Spinal cord (tissue), 10 donors: ENCODE data around the gene PHTF2. TPM values are rescaled to one million over a fixed set of nuclear protein-coding genes. Genes with fewer than 3 reads are reported as not detected.

ENCODE experiments used
- DNase-seq, 6 donors: peaks; one replicate each; pipeline versions ENCODE4 v3.0.0 to v3.0.0-alpha.2; 2013 to 2015; ENCODE audit warnings: low spot score in 6 of 6, low read depth in 4 of 6
- H3K27ac ChIP-seq: one replicate; pipeline ENCODE4 v1.5.1; 2013; ENCODE audit warnings: low read depth, low read length, control low read depth
- H3K27me3 ChIP-seq: one replicate; pipeline ENCODE4 v1.6.1; 2013; ENCODE audit warnings: low read length; ENCODE audit not compliant: control insufficient read depth, insufficient read depth
- H3K36me3 ChIP-seq: one replicate; pipeline ENCODE4 v1.6.1; 2013; ENCODE audit warnings: low read length; ENCODE audit not compliant: control insufficient read depth, insufficient read depth
- H3K4me1 ChIP-seq: one replicate; pipeline ENCODE4 v1.6.1; 2013; ENCODE audit warnings: low read length; ENCODE audit not compliant: control insufficient read depth, insufficient read depth
- H3K4me3 ChIP-seq: one replicate; pipeline ENCODE4 v1.5.1; 2013; ENCODE audit warnings: low read depth, low read length, control low read depth
- H3K9me3 ChIP-seq: one replicate; pipeline ENCODE4 v1.6.1; 2013; ENCODE audit warnings: low read length; ENCODE audit not compliant: control insufficient read depth, insufficient read depth
- WGBS: methylation state at CpG from one replicate; pipeline ENCODE4 v1.1.5; 2013; ENCODE audit warnings: missing lambda C conversion rate; ENCODE audit not compliant: insufficient coverage; 5-methylcytosine and 5-hydroxymethylcytosine counted together
- polyA plus RNA-seq, 2 donors: library from polyadenylated mRNA; unstranded; fragments of 120-200 nt; gene quantifications; one replicate each; pipeline ENCODE4 v1.2.1, GENCODE V29; 2013; ENCODE audit not compliant: insufficient read length in 2 of 2
- total RNA-seq, 2 donors: library from RNA; depleted of rRNA in 1 of 2; stranded (reverse); fragments of 120-200 nt in 1 of 2; fragments of >200 nt in 1 of 2; gene quantifications; one replicate each; pipeline versions ENCODE4 v1.2.3 to v1.2.4, GENCODE V29; 2013 to 2014
- donor health status: healthy.

PHTF2 gene
- total and polyA plus RNA-seq, 4 donors, result 23.2 to 50.5 (median 26.9) TPM

DNA sequence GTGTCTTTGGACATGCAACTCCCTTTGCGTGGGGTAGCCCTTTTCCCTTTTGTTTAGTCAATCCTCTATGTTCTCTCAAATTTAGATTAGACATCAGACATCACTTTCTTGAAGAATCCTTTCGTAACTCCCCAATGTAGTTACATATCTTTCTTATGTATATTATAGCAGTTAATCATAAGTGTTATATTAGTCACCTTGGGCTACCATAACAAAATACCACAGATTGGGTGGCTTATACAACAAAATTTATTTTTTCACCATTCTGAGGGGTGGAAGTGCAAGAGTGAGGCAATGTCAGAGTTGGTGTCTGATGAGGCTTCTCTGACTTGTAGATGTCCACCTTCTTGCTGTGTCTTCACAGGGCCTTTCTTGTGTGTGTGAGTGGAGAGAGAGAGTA, 105.7 kb downstream of the PHTF2 start:
- no peak for DNase-seq
- Histone ChIP-seq H3K9me3 (no peaks in the 10 kb centered on the region), H3K36me3 (peaks cover 1% of the 10 kb centered on the region), H3K27ac (no peak overlapping the region), H3K27me3 (no peaks in the 10 kb centered on the region), H3K4me1 (no peaks in the 10 kb centered on the region), H3K4me3 (no peak overlapping the region)
- no CpG with 5 or more reads among the region's 2 CpGs for WGBS

DNA sequence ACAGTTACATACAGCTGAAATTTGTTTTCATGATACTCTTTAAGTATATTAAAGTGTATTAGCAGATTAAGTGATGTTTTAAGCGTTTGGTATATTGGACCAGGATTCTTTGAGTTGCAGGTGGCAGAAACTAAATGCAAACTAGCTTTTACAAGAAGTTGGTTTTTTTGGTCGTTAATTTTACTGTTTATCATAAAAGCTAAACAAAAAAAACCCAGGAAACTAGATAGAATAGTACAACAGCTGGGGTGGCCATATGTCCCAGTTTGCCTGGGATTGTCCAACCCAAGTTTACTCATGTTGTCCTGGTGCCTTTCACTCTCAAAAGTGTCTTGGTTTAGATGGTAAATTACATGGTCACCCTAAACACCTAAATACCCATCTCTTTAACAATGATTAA, 108.7 kb downstream of the PHTF2 start:
- H3K36me3 ChIP-seq, result peaks cover 3% of the 10 kb centered on the region
- no CpG with 5 or more reads among the region's 2 CpGs for WGBS
- no peak for DNase-seq
- H3K4me1 ChIP-seq, result no peaks in the 10 kb centered on the region
- no peaks in the 10 kb centered on the region for H3K9me3 ChIP-seq
- no peaks in the 10 kb centered on the region for H3K27me3 ChIP-seq
- H3K4me3 ChIP-seq, result no peak overlapping the region
- no peak overlapping the region for H3K27ac ChIP-seq

DNA sequence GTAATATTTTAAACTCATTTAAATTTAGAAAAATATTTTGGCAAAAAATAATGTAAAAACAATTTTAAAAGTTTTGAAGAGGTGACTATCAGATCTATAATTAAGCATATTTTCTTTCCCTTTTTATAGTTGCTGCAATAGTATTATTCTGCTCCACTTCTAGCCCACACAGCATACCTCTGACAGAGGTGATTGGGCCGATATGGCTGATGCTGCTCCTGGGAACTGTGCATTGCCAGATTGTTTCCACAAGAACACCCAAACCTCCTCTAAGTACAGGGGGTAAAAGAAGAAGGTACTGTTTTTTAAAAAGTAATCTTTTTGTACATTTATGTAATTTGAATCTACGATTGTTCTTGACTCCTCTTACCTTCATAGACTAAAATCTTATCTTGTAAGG, 110.1 kb downstream of the PHTF2 start:
- Histone ChIP-seq H3K4me1 (no peaks in the 10 kb centered on the region), H3K36me3 (peaks cover 3% of the 10 kb centered on the region), H3K4me3 (no peak overlapping the region), H3K27me3 (no peaks in the 10 kb centered on the region), H3K9me3 (no peaks in the 10 kb centered on the region), H3K27ac (no peak overlapping the region)
- WGBS, result no CpG with 5 or more reads among the region's 2 CpGs
- no peak for DNase-seq

DNA sequence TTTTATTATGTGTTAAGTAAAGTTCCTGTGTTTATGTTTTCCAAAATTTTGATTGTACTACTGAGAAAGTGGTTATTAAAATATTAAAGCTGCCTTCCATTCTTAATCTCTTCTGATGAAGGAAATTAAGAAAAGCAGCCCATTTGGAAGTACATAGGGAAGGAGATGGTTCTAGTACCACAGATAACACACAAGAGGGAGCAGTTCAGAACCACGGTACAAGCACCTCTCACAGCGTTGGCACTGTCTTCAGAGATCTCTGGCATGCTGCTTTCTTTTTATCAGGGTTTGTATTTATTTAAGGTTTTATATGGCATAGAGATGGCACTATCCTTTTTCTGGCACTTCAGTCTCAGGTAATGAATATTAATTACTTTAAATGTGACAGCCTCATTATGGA, 111.6 kb downstream of the PHTF2 start:
- Histone ChIP-seq H3K4me3 (no peak overlapping the region), H3K9me3 (no peaks in the 10 kb centered on the region), H3K4me1 (peaks cover 3% of the 10 kb centered on the region), H3K27ac (no peak overlapping the region), H3K27me3 (no peaks in the 10 kb centered on the region), H3K36me3 (peaks cover 3% of the 10 kb centered on the region)
- no peak for DNase-seq
- WGBS, result no CpG with 5 or more reads among the region's 2 CpGs

DNA sequence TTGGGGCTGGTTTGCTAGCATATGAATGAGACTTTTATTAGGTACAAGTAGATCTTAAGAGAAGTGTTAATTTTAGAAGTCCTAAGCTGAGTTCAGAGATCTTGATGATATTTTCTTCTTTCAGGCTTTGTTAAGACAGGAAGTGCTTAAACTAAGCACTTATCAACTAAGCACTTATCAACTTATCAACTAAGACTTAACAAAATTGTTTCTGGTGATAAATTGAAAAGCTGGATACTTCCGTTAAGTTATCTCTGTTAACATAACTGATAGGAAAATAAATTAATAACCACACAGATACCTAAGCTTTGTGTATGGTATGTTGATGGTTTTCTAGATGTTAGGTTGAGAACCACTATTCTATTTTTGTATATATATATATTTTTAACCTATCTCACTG, 113.7 kb downstream of the PHTF2 start:
- H3K4me1 ChIP-seq, result peaks cover 6% of the 10 kb centered on the region
- H3K27me3 ChIP-seq, result no peaks in the 10 kb centered on the region
- WGBS, result no CpG with 5 or more reads among the region's 1 CpG
- DNase-seq, result no peak
- H3K9me3 ChIP-seq, result no peaks in the 10 kb centered on the region
- H3K27ac ChIP-seq, result no peak overlapping the region
- no peak overlapping the region for H3K4me3 ChIP-seq
- H3K36me3 ChIP-seq, result peaks cover 3% of the 10 kb centered on the region

DNA sequence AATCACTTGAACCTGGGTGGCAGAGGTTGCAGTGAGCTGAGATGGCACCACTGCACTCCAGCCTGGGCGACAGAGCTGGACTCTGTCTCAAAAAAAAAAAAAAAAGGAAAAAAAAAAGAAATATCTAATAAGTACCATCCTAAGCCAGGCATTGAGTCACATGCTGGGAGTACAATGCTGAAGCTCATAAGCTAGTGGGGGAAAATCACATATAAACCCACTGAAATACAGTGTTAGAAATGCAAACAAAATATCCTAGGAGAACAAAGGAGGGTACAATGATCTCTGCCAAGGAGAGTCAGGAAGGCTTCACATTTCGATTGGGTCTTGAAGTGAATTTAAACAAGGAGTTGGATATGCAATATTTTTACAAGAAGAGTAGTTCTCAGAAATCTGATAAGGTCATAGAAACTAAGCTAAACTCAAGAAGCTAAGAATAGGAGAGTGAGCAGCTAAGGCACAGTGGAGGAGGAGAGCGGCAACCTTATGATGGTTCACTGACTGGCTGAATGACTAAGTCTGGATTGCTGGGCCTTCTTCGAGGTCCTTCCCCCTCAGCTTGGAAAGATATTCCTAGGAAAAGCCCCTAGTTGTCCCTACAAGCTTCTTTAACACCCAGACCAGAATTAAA, 115.5 kb downstream of the PHTF2 start:
- 83% methylated on average over 2 of the region's 4 CpGs for WGBS
- H3K27me3 ChIP-seq, result no peaks in the 10 kb centered on the region
- H3K4me1 ChIP-seq, result peaks cover 6% of the 10 kb centered on the region
- H3K9me3 ChIP-seq, result no peaks in the 10 kb centered on the region
- H3K36me3 ChIP-seq, result peaks cover 3% of the 10 kb centered on the region
- DNase-seq, result no peak
- no peak overlapping the region for H3K4me3 ChIP-seq
- H3K27ac ChIP-seq, result peak overlapping the region; percentile 15

DNA sequence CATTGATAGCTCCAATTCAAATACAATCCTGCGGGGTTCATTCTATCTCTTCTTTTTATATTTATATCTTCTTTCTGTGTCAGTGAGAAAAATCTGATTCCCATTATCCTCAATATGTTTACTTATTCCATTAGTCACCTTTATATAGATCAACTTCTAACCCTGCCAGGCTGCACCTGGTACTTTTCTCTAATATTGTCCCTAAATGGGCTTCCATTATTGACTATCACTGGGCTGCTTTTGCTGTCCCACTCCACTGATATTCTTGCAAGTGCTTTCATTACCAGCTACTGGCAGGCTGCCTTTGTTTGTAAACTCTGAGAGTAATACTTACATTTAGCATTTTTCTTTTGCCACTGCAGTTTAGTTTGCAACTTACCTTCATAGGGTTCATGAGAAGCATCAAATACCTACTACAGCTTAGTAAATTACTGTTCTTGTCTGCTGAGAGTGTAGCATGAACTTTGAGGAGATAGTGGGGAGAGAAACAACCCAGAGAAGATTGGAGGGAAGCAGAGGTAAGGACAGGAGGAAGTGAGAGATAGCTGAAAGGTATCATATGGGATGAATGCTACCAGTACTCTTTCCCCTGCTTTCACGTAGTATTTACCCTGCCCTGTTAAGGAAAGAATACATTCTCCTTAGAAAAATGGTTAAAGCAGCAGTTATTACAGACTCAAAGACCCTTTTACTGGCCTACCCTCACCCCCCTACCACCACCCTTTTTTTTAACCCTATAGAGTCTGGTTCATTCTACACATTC, 119.1 kb downstream of the PHTF2 start:
- no peak overlapping the region for H3K4me3 ChIP-seq
- peak overlapping the region; percentile 57 for H3K27ac ChIP-seq
- H3K36me3 ChIP-seq, result peaks cover 5% of the 10 kb centered on the region
- H3K27me3 ChIP-seq, result no peaks in the 10 kb centered on the region
- peaks cover 6% of the 10 kb centered on the region for H3K4me1 ChIP-seq
- no peaks in the 10 kb centered on the region for H3K9me3 ChIP-seq
- no CpG with 5 or more reads among the region's 2 CpGs for WGBS
- no peak for DNase-seq

DNA sequence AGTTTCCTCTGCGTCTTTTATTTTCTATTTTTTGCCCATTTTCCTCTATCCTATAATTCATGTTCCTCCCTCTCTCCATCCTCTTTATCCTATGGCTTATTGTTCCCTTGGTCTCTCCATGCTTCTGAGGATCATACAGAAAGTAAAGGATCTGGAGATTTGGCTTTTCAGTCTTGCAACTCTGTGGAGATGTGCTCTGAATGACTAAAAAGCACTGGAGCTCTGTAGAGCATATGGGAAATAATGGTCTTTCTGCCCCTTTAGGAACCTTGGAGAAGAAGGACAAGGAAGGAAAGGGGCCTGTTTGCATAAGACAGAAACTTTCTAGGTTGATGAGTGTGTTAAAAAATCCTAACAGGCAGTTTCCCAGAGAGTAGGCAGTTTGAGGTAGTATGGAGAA, 120.1 kb downstream of the PHTF2 start:
- Histone ChIP-seq H3K36me3 (peaks cover 5% of the 10 kb centered on the region), H3K27me3 (no peaks in the 10 kb centered on the region), H3K27ac (no peak overlapping the region), H3K9me3 (no peaks in the 10 kb centered on the region), H3K4me1 (peaks cover 6% of the 10 kb centered on the region), H3K4me3 (no peak overlapping the region)
- DNase-seq, result peak; percentile 13 to 69 (median 28)
- WGBS, result no CpG with 5 or more reads among the region's 1 CpG

DNA sequence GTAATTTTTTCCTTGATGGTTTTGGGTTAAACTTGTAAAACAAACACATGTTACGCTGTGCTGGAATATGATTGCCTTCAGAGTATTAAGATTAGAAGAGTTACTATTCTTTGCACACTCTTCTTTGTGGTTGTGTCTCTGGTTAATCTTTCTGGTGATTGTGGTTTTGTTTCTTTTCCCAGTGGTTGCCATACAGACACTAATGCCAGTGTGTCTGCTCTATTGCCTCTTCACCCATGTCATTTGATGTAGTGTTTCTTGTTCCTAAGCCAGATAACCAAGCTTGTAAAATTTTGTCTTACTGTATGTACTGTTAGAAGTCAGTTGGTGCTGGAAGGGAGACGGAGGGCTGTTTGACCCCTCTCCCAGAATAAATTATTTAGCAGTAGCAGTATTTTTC, 124.8 kb downstream of the PHTF2 start:
- Histone ChIP-seq H3K27ac (no peak overlapping the region), H3K4me3 (no peak overlapping the region), H3K4me1 (no peaks in the 10 kb centered on the region), H3K36me3 (peaks cover 5% of the 10 kb centered on the region), H3K9me3 (no peaks in the 10 kb centered on the region), H3K27me3 (no peaks in the 10 kb centered on the region)
- DNase-seq, result no peak
- WGBS, result no CpG with 5 or more reads among the region's 2 CpGs

DNA sequence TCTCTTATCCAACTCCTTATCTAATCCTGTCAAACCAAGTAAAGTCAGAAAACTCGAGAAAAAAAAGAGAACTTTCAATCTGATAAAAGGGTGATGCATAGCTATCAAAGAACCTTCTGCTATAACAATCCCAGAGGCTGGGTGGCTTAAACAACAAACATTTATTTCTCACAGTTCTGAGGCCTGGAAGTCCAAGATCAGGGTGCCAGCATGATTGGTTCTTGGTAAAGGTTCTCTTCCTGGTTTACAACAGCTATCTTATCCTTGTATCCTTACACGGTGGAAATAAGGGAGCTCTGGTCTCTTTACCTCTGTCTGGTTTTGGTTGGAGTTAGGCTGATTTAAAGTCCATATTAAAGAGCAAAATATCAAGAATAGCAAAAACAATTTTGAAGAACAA, 131.9 kb downstream of the PHTF2 start:
- no peaks in the 10 kb centered on the region for H3K27me3 ChIP-seq
- H3K36me3 ChIP-seq, result peaks cover 3% of the 10 kb centered on the region
- H3K4me3 ChIP-seq, result no peak overlapping the region
- H3K27ac ChIP-seq, result no peak overlapping the region
- 100% methylated on average over 1 of the region's 2 CpGs for WGBS
- no peaks in the 10 kb centered on the region for H3K4me1 ChIP-seq
- no peaks in the 10 kb centered on the region for H3K9me3 ChIP-seq
- no peak for DNase-seq
